Osteoblast (primary cell): ENCODE measurements around the gene KANSL1. TPM values are rescaled to one million over a fixed set of nuclear protein-coding genes. Genes with fewer than 3 reads are reported as not detected.

Experiments
- DNase-seq: peaks from one replicate; pipeline ENCODE4 v3.0.0; 2011; ENCODE audit warnings: low spot score, mixed read lengths; ENCODE audit not compliant: insufficient read length; ENCODE audit errors: missing footprints
- H2AFZ ChIP-seq: 2 replicates; pipeline ENCODE4 v1.6.0; 2011; ENCODE audit warnings: mild to moderate bottlenecking, low read length
- H3K27ac ChIP-seq: 2 replicates; pipeline ENCODE4 v1.5.1; 2011; ENCODE audit warnings: mild to moderate bottlenecking, low read depth, low read length, moderate library complexity
- H3K27me3 ChIP-seq: 2 replicates; pipeline ENCODE4 v1.6.0; 2012; ENCODE audit warnings: mild to moderate bottlenecking, control low read depth, inconsistent platforms, low read length, moderate library complexity; ENCODE audit not compliant: insufficient read depth
- H3K36me3 ChIP-seq: 2 replicates; pipeline ENCODE4 v1.5.1; 2011; ENCODE audit warnings: mild to moderate bottlenecking, low read length, control low read depth, moderate library complexity; ENCODE audit not compliant: insufficient read depth
- H3K4me1 ChIP-seq: 2 replicates; pipeline ENCODE4 v1.5.1; 2011; ENCODE audit warnings: mild to moderate bottlenecking, low read length, control low read depth, moderate library complexity; ENCODE audit not compliant: insufficient read depth
- H3K4me2 ChIP-seq: 2 replicates; pipeline ENCODE4 v1.6.0; 2011; ENCODE audit warnings: mild to moderate bottlenecking, low read length; ENCODE audit not compliant: insufficient read depth
- H3K4me3 ChIP-seq: fragments of 200-600 bp; sonication (generic); 3 replicates; pipeline ENCODE4 v1.5.1; 2012; ENCODE audit warnings: mild to moderate bottlenecking, low read length, inconsistent platforms; ENCODE audit not compliant: insufficient read depth
- H3K79me2 ChIP-seq: 2 replicates; pipeline ENCODE4 v1.6.0; 2012; ENCODE audit warnings: mild to moderate bottlenecking, low read length, control low read depth, inconsistent platforms; ENCODE audit not compliant: insufficient read depth
- H3K9me3 ChIP-seq: 2 replicates; pipeline ENCODE4 v1.5.1; 2011; ENCODE audit warnings: low read depth, low read length, control low read depth
- H4K20me1 ChIP-seq: 2 replicates; pipeline ENCODE4 v1.6.0; 2012; ENCODE audit warnings: mild to moderate bottlenecking, low read length, control low read depth; ENCODE audit not compliant: insufficient read depth
- total RNA-seq: library from RNA; depleted of rRNA; stranded (reverse); fragments of >200 nt; gene quantifications from 2 replicates; pipeline ENCODE4 v1.2.3, GENCODE V29; 2012
- TF ChIP-seq, protein P1 (sequence below): IDR thresholded peaks from 2 replicates; pipeline ENCODE4 v1.5.1; 2011; ENCODE audit warnings: mild to moderate bottlenecking, low read depth, low read length, moderate library complexity; ENCODE audit errors: extremely low read depth

The KANSL1 gene
- total RNA-seq, 1 donor, result 151 TPM

DNA sequence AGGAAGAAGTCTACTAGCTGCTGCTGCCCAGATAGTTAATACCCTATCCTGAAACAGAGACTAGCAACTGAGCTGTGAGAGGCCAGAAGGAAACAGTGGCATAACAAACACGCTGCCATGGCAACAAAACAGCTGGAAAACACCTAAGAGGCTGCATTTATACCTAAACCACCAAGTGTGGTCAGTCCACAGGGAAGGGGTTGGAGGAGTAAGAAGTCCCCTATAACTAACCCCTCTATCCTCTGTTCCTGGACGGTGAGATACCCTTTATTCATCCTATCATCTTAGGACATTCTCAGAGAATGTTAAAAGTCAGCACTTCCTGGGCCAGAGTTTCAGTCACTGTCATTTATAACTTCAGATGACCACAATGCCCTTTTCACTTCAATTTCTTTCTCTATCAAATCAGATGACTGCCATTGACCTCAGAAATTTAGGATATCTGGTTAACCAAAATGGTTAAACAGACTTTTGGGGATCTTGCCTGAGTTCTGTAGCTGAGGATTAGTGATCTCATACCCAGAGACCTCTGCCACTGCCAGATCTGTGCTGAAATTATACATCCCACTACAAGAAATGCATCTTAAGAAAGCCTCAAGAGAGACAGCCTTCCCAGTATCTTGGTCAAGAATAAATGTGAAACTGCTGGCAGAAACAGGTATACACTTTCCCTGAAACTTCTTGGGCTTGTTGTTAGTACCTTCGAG is 158.0 kb downstream of the KANSL1 start:
- Histone ChIP-seq H3K27ac (no peak overlapping the region), H4K20me1 (no peaks in the 10 kb centered on the region), H3K9me3 (no peaks in the 10 kb centered on the region), H3K36me3 (peaks cover 98% of the 10 kb centered on the region), H2AFZ (no peak overlapping the region), H3K27me3 (no peaks in the 10 kb centered on the region), H3K4me2 (no peak overlapping the region), H3K4me1 (no peaks in the 10 kb centered on the region), H3K4me3 (no peak overlapping the region), H3K79me2 (no peaks in the 10 kb centered on the region)
- TF ChIP-seq, protein P1, sequence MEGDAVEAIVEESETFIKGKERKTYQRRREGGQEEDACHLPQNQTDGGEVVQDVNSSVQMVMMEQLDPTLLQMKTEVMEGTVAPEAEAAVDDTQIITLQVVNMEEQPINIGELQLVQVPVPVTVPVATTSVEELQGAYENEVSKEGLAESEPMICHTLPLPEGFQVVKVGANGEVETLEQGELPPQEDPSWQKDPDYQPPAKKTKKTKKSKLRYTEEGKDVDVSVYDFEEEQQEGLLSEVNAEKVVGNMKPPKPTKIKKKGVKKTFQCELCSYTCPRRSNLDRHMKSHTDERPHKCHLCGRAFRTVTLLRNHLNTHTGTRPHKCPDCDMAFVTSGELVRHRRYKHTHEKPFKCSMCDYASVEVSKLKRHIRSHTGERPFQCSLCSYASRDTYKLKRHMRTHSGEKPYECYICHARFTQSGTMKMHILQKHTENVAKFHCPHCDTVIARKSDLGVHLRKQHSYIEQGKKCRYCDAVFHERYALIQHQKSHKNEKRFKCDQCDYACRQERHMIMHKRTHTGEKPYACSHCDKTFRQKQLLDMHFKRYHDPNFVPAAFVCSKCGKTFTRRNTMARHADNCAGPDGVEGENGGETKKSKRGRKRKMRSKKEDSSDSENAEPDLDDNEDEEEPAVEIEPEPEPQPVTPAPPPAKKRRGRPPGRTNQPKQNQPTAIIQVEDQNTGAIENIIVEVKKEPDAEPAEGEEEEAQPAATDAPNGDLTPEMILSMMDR, result no peak
- DNase-seq, result no peak

DNA sequence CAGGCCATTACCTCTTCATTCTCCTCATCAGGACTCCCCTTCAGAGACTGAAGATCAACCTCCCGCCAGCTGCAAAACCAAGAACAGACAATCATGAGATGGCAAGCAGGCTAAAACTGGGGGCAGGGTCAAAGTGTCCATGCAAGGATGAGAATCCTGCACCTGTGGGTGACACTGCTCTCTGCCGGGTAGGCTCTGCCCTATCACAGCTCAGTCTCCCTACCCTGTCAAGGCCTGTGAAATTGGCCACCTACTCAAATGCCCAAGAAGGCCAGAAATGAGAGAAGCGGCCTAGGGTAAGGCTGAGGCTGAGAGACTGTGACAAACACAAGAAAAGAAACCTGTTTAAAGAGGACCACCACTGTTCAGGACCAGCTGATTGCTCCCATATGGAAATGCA is 159.8 kb downstream of the KANSL1 start:
- no peak for DNase-seq
- Histone ChIP-seq H4K20me1 (peaks cover 5% of the 10 kb centered on the region), H3K36me3 (peaks cover 86% of the 10 kb centered on the region), H3K27me3 (no peaks in the 10 kb centered on the region), H3K4me1 (no peaks in the 10 kb centered on the region), H3K4me3 (no peak overlapping the region), H3K9me3 (no peaks in the 10 kb centered on the region), H3K27ac (no peak overlapping the region), H3K79me2 (no peaks in the 10 kb centered on the region), H3K4me2 (no peak overlapping the region), H2AFZ (no peak overlapping the region)
- TF ChIP-seq, protein P1, result no peak

DNA sequence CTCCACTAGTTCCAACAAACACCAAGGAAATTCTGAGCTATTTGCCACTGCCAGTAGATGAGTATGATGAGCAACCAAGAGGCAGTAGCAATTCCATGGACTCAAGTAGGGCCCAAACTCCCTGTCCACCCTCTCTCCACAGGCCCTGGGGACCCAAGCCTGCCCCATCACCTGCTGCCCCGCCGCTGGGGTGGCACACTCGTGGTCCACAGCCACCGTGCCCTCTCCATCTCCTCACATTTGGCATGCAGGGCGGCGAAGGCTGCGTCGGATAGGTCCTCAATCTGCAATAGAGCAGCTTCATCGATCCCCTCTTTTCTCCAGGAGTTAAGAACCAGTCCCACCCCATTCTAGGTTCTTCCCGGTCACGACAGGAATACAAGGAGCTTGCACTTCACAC is 160.3 kb downstream of the KANSL1 start:
- Histone ChIP-seq H3K4me2 (no peak overlapping the region), H3K79me2 (no peaks in the 10 kb centered on the region), H3K27me3 (no peaks in the 10 kb centered on the region), H3K4me3 (no peak overlapping the region), H3K27ac (no peak overlapping the region), H4K20me1 (peaks cover 5% of the 10 kb centered on the region), H3K36me3 (peaks cover 86% of the 10 kb centered on the region), H3K4me1 (no peaks in the 10 kb centered on the region), H2AFZ (no peak overlapping the region), H3K9me3 (no peaks in the 10 kb centered on the region)
- TF ChIP-seq, protein P1, result no peak
- no peak for DNase-seq

- H4K20me1 ChIP-seq, result peaks cover 5% of the 10 kb centered on the region
- no peaks in the 10 kb centered on the region for H3K27me3 ChIP-seq
- no peak overlapping the region for H3K4me3 ChIP-seq
- no peak overlapping the region for H3K27ac ChIP-seq
- H3K4me1 ChIP-seq, result no peaks in the 10 kb centered on the region
- no peaks in the 10 kb centered on the region for H3K9me3 ChIP-seq
- H3K36me3 ChIP-seq, result peaks cover 82% of the 10 kb centered on the region
- no peaks in the 10 kb centered on the region for H3K79me2 ChIP-seq
- TF ChIP-seq, protein P1, result no peak
- no peak overlapping the region for H2AFZ ChIP-seq
- H3K4me2 ChIP-seq, result no peak overlapping the region
- no peak for DNase-seq
Observed at GRCh38 chr17:46031920-46032319, 161.3 kb downstream of the KANSL1 start.
